SK-N-SH (cell line): ENCODE measurements around the gene SERP2. TPM values are rescaled to one million over a fixed set of nuclear protein-coding genes. Genes with fewer than 3 reads are reported as not detected.

ENCODE experiments used
- CTCF ChIA-PET: fragments of 300-600, 350-600 bp; formaldehyde crosslinking; extraction: SDS; loops from one replicate; lab custom pipeline; 2021; lab: Yijun Ruan, JAX
- POLR2A ChIA-PET: fragments of 350-600 bp; sonication (Branson Sonifier 250); formaldehyde crosslinking; extraction: SDS; loops from one replicate; lab custom pipeline; 2020; ENCODE audit warnings: antibody characterized with exemption, inconsistent platforms; lab: Yijun Ruan, JAX
- DNase-seq: peaks from one replicate; pipeline ENCODE4 v3.0.0; 2012
- H2AFZ ChIP-seq: fragments of 200-600 bp; sonication (generic); 2 replicates; pipeline ENCODE4 v1.8.1; 2016; ENCODE audit warnings: antibody characterized with exemption, mild to moderate bottlenecking, low read depth
- H3F3A ChIP-seq: fragments of 200-600 bp; sonication (generic); replicated peaks from 2 replicates; pipeline ENCODE3; 2016; ENCODE audit warnings: antibody characterized with exemption, mild to moderate bottlenecking; ENCODE audit not compliant: insufficient read depth
- H3K27ac ChIP-seq, 2 experiments: fragments of 200-500 bp in 1 of 2; fragments of 200-600 bp in 1 of 2; sonication (Bioruptor generic) in 1 of 2; sonication (generic), shearing (Covaris generic) in 1 of 2; 2 replicates each; pipeline versions ENCODE4 v1.5.1 to v1.6.1; 2014 to 2016; ENCODE audit warnings: low read depth in 2 of 2, inconsistent platforms in 1 of 2, low read length in 1 of 2, mild to moderate bottlenecking in 1 of 2, mixed read lengths in 1 of 2
- H3K27me3 ChIP-seq: fragments of 200-600 bp; sonication (generic), shearing (Covaris generic); 2 replicates; pipeline ENCODE4 v1.6.1; 2016; ENCODE audit warnings: mixed run types; ENCODE audit not compliant: insufficient read depth
- H3K36me3 ChIP-seq, 2 experiments: fragments of 200-500 bp in 1 of 2; fragments of 200-600 bp in 1 of 2; sonication (Bioruptor generic) in 1 of 2; sonication (generic) in 1 of 2; replicated peaks in 1 of 2; 2 replicates each; pipeline versions ENCODE3 to v1.5.1; 2014 to 2016; ENCODE audit warnings: low read length in 1 of 2, mild to moderate bottlenecking in 1 of 2; ENCODE audit not compliant: insufficient read depth in 2 of 2, control insufficient read depth in 1 of 2
- H3K4me1 ChIP-seq, 2 experiments: fragments of 200-500 bp in 1 of 2; fragments of 200-600 bp in 1 of 2; sonication (Bioruptor generic) in 1 of 2; sonication (generic), shearing (Covaris generic) in 1 of 2; 2 replicates each; pipeline versions ENCODE4 v1.5.1 to v1.6.1; 2014 to 2016; ENCODE audit warnings: low read depth in 1 of 2, low read length in 1 of 2, mixed run types in 1 of 2; ENCODE audit not compliant: insufficient read depth in 2 of 2, control insufficient read depth in 1 of 2
- H3K4me2 ChIP-seq: fragments of 200-600 bp; sonication (generic), shearing (Covaris generic); 2 replicates; pipeline ENCODE4 v1.6.1; 2017; ENCODE audit warnings: mixed run types
- H3K4me3 ChIP-seq, 2 experiments: fragments of 200-500 bp in 1 of 2; fragments of 200-600 bp in 1 of 2; sonication (Bioruptor generic) in 1 of 2; sonication (generic), shearing (Covaris generic) in 1 of 2; 2 replicates each; pipeline versions ENCODE4 v1.5.1 to v1.8.1; 2014 to 2016; ENCODE audit warnings: low read depth in 2 of 2, inconsistent platforms in 1 of 2, low read length in 1 of 2, mild to moderate bottlenecking in 1 of 2, mixed read lengths in 1 of 2, moderate library complexity in 1 of 2
- H3K79me2 ChIP-seq: fragments of 200-600 bp; sonication (generic); 2 replicates; pipeline ENCODE4 v1.8.1; 2017; ENCODE audit warnings: mild to moderate bottlenecking; ENCODE audit not compliant: insufficient read depth
- H3K9ac ChIP-seq: fragments of 200-600 bp; sonication (generic); 2 replicates; pipeline ENCODE4 v1.6.1; 2017; ENCODE audit warnings: mixed run types
- H3K9me2 ChIP-seq: fragments of 200-600 bp; sonication (generic); 2 replicates; pipeline ENCODE4 v1.6.1; 2017; ENCODE audit warnings: mixed run types
- H3K9me3 ChIP-seq: fragments of 200-600 bp; sonication (generic); 2 replicates; pipeline ENCODE4 v1.6.1; 2017; ENCODE audit warnings: mixed run types, mild to moderate bottlenecking, moderate library complexity
- H4K20me1 ChIP-seq: fragments of 200-600 bp; sonication (generic); 2 replicates; pipeline ENCODE4 v1.6.1; 2017; ENCODE audit warnings: mild to moderate bottlenecking, mixed run types; ENCODE audit not compliant: insufficient read depth
- CHD2 ChIP-seq: fragments of 150-350 bp; IDR thresholded peaks from 2 replicates; pipeline ENCODE4 v1.6.1; 2018; ENCODE audit warnings: low read length; ENCODE audit not compliant: partially characterized antibody
- EP300 ChIP-seq, 2 experiments: IDR thresholded peaks; 2 replicates each; pipeline versions ENCODE4 v1.4.0 to v1.6.1; 2012; ENCODE audit warnings: borderline replicate concordance in 1 of 2, low read depth in 1 of 2, low read length in 1 of 2
- EZH2phosphoT487 ChIP-seq: fragments of 200-600 bp; sonication (generic); IDR thresholded peaks from 2 replicates; pipeline ENCODE4 v1.6.1; 2017; ENCODE audit warnings: low read depth, mixed run types, mild to moderate bottlenecking, antibody characterized with exemption, moderate library complexity, borderline replicate concordance
- FOSL2 ChIP-seq: IDR thresholded peaks from 2 replicates; pipeline ENCODE4 v1.4.0; 2012; ENCODE audit warnings: low read depth, mild to moderate bottlenecking, moderate library complexity, borderline replicate concordance
- FOXM1 ChIP-seq: IDR thresholded peaks from 2 replicates; pipeline ENCODE4 v1.4.0; 2012; ENCODE audit warnings: low read depth, mild to moderate bottlenecking
- GABPA ChIP-seq: IDR thresholded peaks from 2 replicates; pipeline ENCODE4 v1.4.0; 2012; ENCODE audit warnings: low read depth, mild to moderate bottlenecking
- GATA2 ChIP-seq: sonication (generic); formaldehyde crosslinking; IDR thresholded peaks from 2 replicates; pipeline ENCODE4 v1.5.0; 2020; ENCODE audit warnings: mild to moderate bottlenecking, missing genetic modification reagents
- JUND ChIP-seq: IDR thresholded peaks from 2 replicates; pipeline ENCODE4 v1.4.0; 2012
- MXI1 ChIP-seq: IDR thresholded peaks from 2 replicates; pipeline ENCODE4 v1.6.1; 2012; ENCODE audit warnings: mild to moderate bottlenecking, low read depth, low read length, improper control_type of control experiment
- NFIC ChIP-seq: IDR thresholded peaks from 2 replicates; pipeline ENCODE4 v1.4.0; 2012; ENCODE audit warnings: borderline replicate concordance
- NRF1 ChIP-seq: IDR thresholded peaks from 2 replicates; pipeline ENCODE4 v1.6.1; 2012; ENCODE audit warnings: low read depth, mild to moderate bottlenecking, low read length
- RAD21 ChIP-seq: IDR thresholded peaks from 2 replicates; pipeline ENCODE4 v1.6.1; 2012; ENCODE audit warnings: mild to moderate bottlenecking, low read length
- RCOR1 ChIP-seq: fragments of 150-350 bp; IDR thresholded peaks from 2 replicates; pipeline ENCODE4 v1.6.1; 2017; ENCODE audit warnings: antibody characterized with exemption, low read length
- SMC3 ChIP-seq: IDR thresholded peaks from 2 replicates; pipeline ENCODE4 v1.6.1; 2012; ENCODE audit warnings: low read depth, low read length, improper control_type of control experiment
- TAF1 ChIP-seq: IDR thresholded peaks from 2 replicates; pipeline ENCODE4 v1.6.1; 2012; ENCODE audit warnings: low read depth, mild to moderate bottlenecking, low read length, moderate library complexity, borderline replicate concordance
- TCF12 ChIP-seq: IDR thresholded peaks from 2 replicates; pipeline ENCODE4 v1.4.0; 2012
- TEAD4 ChIP-seq: IDR thresholded peaks from 2 replicates; pipeline ENCODE4 v1.4.0; 2012; ENCODE audit warnings: mild to moderate bottlenecking, borderline replicate concordance; ENCODE audit not compliant: insufficient read depth
- WGBS: methylation state at CpG from one replicate; pipeline ENCODE4 v1.1.6; 2017; ENCODE audit warnings: low lambda C conversion rate; 5-methylcytosine and 5-hydroxymethylcytosine counted together
- polyA plus RNA-seq, 3 experiments: library from polyadenylated mRNA; depleted of rRNA; stranded (reverse); fragments of >200 nt; gene quantifications; 2 replicates each; pipeline ENCODE4 v1.2.3, GENCODE V29; 2012
- TF ChIP-seq, protein P1 (sequence below): IDR thresholded peaks from 2 replicates; pipeline ENCODE4 v1.4.0; 2012; ENCODE audit warnings: low read depth, borderline replicate concordance
- TF ChIP-seq, protein P2 (sequence below): IDR thresholded peaks from 2 replicates; pipeline ENCODE4 v1.4.0; 2012; ENCODE audit warnings: low read depth, borderline replicate concordance
- TF ChIP-seq, protein P3 (sequence below): IDR thresholded peaks from 2 replicates; pipeline ENCODE4 v1.4.0; 2012; ENCODE audit warnings: low read depth

SERP2 gene
- polyA plus RNA-seq, 1 of the 3 experiments (the other 2 are of a cell fraction): 4.9 TPM

DNA sequence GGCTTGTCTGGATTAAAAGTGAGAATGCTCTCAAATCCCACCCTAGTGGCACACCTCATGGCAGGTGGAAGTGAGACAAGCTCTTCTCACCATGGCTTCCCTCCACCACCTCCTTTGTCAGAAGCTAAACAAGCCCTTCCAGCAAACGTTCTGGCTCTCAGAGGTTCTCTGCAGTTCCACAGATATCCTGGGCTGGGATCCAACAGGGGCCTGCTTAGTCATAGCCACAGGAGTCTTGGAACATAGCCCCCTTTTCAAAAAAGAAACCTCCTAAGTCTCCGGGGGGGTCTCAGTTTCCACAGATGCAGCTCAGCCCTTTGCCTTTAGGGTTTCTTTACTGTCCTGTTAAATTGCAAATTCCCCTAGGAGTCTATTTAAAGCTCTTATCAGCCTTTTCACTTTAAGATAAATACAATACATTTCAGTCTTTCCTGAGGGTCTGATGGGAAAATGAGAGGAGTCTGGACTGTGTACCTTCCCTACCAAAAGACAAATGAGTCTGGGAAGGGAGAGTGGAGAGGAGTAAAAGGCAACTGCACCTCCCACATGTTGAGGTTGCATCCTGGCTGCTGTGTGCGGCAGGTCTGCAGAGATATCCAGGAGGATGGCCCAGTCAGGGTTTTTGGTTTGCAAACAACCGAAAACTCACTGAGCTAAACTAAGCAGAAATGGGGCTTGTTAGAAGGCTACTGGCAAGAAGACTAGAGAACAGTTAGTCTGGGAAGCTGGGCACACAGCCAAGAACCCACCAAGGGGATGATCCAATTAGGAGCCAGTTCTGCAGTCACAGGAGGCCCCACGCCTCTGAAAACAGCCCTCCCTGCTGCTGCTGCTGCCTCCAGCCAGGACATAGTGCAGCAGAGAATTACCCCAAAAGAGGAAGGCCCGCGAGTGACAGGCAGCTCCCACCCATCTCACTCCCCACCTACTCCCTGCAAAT is 41.4 kb upstream of the SERP2 start:
- peak; percentile 72 for DNase-seq
- Histone ChIP-seq H3K9me3 (peaks cover 6% of the 10 kb centered on the region; the same call in 1 of the 2 replicates), H3K27ac (peak overlapping the region; percentile 90 to 98), H4K20me1 (no peaks in the 10 kb centered on the region), H3K9me2 (no peaks in the 10 kb centered on the region), H3F3A (peaks cover 18% of the 10 kb centered on the region), H3K4me3 (peak overlapping the region in 1 of 2 experiments; percentile 31; a peak in 1 of 4 replicates), H3K79me2 (no peaks in the 10 kb centered on the region), H3K27me3 (no peaks in the 10 kb centered on the region), H3K9ac (peak overlapping the region; percentile 44; the same call in 1 of the 2 replicates), H3K36me3 (no peaks in the 10 kb centered on the region), H3K4me1 (peaks cover 22 to 40% of the 10 kb centered on the region in 2 experiments), H3K4me2 (peak overlapping the region; percentile 73), H2AFZ (peak overlapping the region; percentile 64)
- ChIA-PET CTCF (interaction anchor here (0.9 to 2.5 kb wide), 4 partner anchors 8 to 424 kb away, joined by 3 to 11 read pairs (median 6); no protein-coding TSS in a partner anchor), POLR2A (interaction anchor here (0.6 to 2.2 kb wide), 8 partner anchors 22 to 190 kb away, joined by 3 to 32 read pairs (median 4); no protein-coding TSS in a partner anchor)
- WGBS: 5% methylated on average over 6 of the region's 7 CpGs
- TF ChIP-seq NRF1: no peak
- no peak for TF ChIP-seq RCOR1
- TF ChIP-seq FOXM1: 0 out of 2 replicates have a peak, but pooled peaks have one; percentile 34
- 0 out of 2 replicates have a peak, but pooled peaks have one; percentile 17 for TF ChIP-seq MXI1
- TF ChIP-seq GATA2 (CRISPR knock-in tag): peak; percentile 56
- 0 out of 2 replicates have a peak, but pooled peaks have one; percentile 15 for TF ChIP-seq TEAD4
- no peak for TF ChIP-seq EZH2phosphoT487
- TF ChIP-seq, protein P1, sequence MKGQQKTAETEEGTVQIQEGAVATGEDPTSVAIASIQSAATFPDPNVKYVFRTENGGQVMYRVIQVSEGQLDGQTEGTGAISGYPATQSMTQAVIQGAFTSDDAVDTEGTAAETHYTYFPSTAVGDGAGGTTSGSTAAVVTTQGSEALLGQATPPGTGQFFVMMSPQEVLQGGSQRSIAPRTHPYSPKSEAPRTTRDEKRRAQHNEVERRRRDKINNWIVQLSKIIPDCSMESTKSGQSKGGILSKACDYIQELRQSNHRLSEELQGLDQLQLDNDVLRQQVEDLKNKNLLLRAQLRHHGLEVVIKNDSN: peak; percentile 21; the same call in 1 of the 2 replicates
- TF ChIP-seq TCF12: peak; percentile 74
- TF ChIP-seq EP300 (IDR thresholded peaks at IDR 0.05; ENCODE audit: borderline replicate concordance in 1 of 2, low read depth in 1 of 2, low read length in 1 of 2): peak; percentile 55 to 60; a peak in 2 of 4 replicates
- TF ChIP-seq, protein P2, sequence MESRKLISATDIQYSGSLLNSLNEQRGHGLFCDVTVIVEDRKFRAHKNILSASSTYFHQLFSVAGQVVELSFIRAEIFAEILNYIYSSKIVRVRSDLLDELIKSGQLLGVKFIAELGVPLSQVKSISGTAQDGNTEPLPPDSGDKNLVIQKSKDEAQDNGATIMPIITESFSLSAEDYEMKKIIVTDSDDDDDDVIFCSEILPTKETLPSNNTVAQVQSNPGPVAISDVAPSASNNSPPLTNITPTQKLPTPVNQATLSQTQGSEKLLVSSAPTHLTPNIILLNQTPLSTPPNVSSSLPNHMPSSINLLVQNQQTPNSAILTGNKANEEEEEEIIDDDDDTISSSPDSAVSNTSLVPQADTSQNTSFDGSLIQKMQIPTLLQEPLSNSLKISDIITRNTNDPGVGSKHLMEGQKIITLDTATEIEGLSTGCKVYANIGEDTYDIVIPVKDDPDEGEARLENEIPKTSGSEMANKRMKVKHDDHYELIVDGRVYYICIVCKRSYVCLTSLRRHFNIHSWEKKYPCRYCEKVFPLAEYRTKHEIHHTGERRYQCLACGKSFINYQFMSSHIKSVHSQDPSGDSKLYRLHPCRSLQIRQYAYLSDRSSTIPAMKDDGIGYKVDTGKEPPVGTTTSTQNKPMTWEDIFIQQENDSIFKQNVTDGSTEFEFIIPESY: 0 out of 2 replicates have a peak, but pooled peaks have one; percentile 8
- TF ChIP-seq, protein P3, sequence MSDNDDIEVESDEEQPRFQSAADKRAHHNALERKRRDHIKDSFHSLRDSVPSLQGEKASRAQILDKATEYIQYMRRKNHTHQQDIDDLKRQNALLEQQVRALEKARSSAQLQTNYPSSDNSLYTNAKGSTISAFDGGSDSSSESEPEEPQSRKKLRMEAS: peak; percentile 37; the same call in 1 of the 2 replicates
- TF ChIP-seq JUND: peak; percentile 69
- no peak for TF ChIP-seq GABPA
- peak; percentile 5 for TF ChIP-seq CHD2
- no peak for TF ChIP-seq TAF1
- TF ChIP-seq FOSL2: peak; percentile 73; the same call in 1 of the 2 replicates
- peak; percentile 3; the same call in 1 of the 2 replicates for TF ChIP-seq SMC3
- TF ChIP-seq NFIC: peak; percentile 93
- 0 out of 2 replicates have a peak, but pooled peaks have one; percentile 22 for TF ChIP-seq RAD21
